Suprapubic skin (tissue), 3 donors: ENCODE data around the gene GOLPH3.

ENCODE experiments used
- CTCF ChIP-seq, 2 donors: fragments of 200-600 bp in 1 of 2; fragments of 450-650 bp in 1 of 2; sonication (generic) in 1 of 2; IDR thresholded peaks; one replicate each; pipeline ENCODE4 v1.5.1; 2016 to 2019; ENCODE audit warnings: antibody characterized with exemption in 2 of 2, mild to moderate bottlenecking in 1 of 2, moderate library complexity in 1 of 2
- EP300 ChIP-seq: sonication (generic); formaldehyde crosslinking; IDR thresholded peaks from one replicate; pipeline ENCODE4 v1.6.1; 2017; ENCODE audit warnings: antibody characterized with exemption
- POLR2A ChIP-seq, 2 donors: fragments of 450-650 bp; IDR thresholded peaks; one replicate each; pipeline ENCODE4 v1.6.1; 2017; ENCODE audit warnings: antibody characterized with exemption in 2 of 2, mild to moderate bottlenecking in 2 of 2, moderate library complexity in 2 of 2

DNA sequence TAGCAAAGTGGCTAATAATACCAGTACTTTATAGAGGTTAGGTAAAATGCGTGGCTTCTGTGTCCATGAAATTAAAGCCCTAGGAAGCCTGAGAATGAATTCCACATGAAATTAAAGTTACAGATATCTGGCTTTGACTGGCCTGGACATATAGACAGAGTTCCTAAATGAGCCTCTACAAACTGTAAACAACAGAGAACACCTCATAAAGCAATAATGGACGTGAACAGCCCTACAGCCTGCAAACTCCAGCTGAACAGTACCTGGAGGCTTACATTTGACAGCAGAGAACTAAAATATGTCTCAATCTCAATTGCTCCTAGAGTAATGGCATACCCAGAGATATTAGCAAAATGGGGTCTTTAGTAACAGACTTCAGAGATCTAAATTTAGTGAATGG is 28.7 kb downstream of the GOLPH3 start:
- TF ChIP-seq CTCF (IDR thresholded peaks at IDR 0.05) (no peak), POLR2A (IDR thresholded peaks at IDR 0.05) (no peak), EP300 (no peak)
